Liver (tissue), 9 donors: ENCODE measurements around the gene RTN4IP1. TPM values are rescaled to one million over a fixed set of nuclear protein-coding genes. Genes with fewer than 3 reads are reported as not detected.

Experiments used
- DNase-seq: peaks from one replicate; pipeline ENCODE4 v3.0.0-alpha.2; 2017; ENCODE audit warnings: low spot score
- H3K27ac ChIP-seq, 2 donors: one replicate each; pipeline ENCODE4 v1.7.0; 2013; ENCODE audit warnings: inconsistent platforms in 2 of 2, low read length in 2 of 2, control low read depth in 1 of 2, low read depth in 1 of 2, mild to moderate bottlenecking in 1 of 2
- H3K27me3 ChIP-seq, 4 donors: one replicate each; pipeline versions ENCODE4 v1.6.1 to v1.7.0; 2013; ENCODE audit warnings: low read length in 3 of 4, inconsistent platforms in 1 of 4, mild to moderate bottlenecking in 1 of 4, moderate library complexity in 1 of 4; ENCODE audit not compliant: control insufficient read depth in 4 of 4, insufficient read depth in 4 of 4
- H3K36me3 ChIP-seq, 4 donors: one replicate each; pipeline versions ENCODE4 v1.6.1 to v1.7.0; 2013; ENCODE audit warnings: low read length in 3 of 4, mild to moderate bottlenecking in 3 of 4, low read depth in 1 of 4, moderate library complexity in 1 of 4; ENCODE audit not compliant: control insufficient read depth in 4 of 4, insufficient read depth in 3 of 4
- H3K4me1 ChIP-seq, 4 donors: one replicate each; pipeline versions ENCODE4 v1.6.1 to v1.7.0; 2013; ENCODE audit warnings: low read length in 3 of 4, mild to moderate bottlenecking in 3 of 4, moderate library complexity in 1 of 4; ENCODE audit not compliant: control insufficient read depth in 4 of 4, insufficient read depth in 4 of 4
- H3K4me3 ChIP-seq, 3 donors: one replicate each; pipeline versions ENCODE4 v1.6.1 to v1.7.0; 2013; ENCODE audit warnings: low read length in 3 of 3, control low read depth in 1 of 3, low read depth in 1 of 3, mild to moderate bottlenecking in 1 of 3
- H3K9ac ChIP-seq, 2 donors: one replicate each; pipeline ENCODE4 v1.7.0; 2013; ENCODE audit warnings: low read length in 2 of 2, mild to moderate bottlenecking in 2 of 2, moderate library complexity in 2 of 2, control low read depth in 1 of 2, low read depth in 1 of 2
- H3K9me3 ChIP-seq, 4 donors: one replicate each; pipeline versions ENCODE4 v1.6.1 to v1.7.0; 2013; ENCODE audit warnings: low read length in 3 of 4; ENCODE audit not compliant: control insufficient read depth in 4 of 4
- EGR1 ChIP-seq, 2 donors: IDR thresholded peaks; 2 replicates each; pipeline ENCODE4 v1.6.1; 2016 to 2018; ENCODE audit warnings: antibody characterized with exemption in 2 of 2, low read depth in 2 of 2
- FOXA1 ChIP-seq: IDR thresholded peaks from 2 replicates; pipeline ENCODE4 v1.6.1; 2016; ENCODE audit warnings: antibody characterized with exemption
- FOXA2 ChIP-seq: IDR thresholded peaks from 2 replicates; pipeline ENCODE4 v1.6.1; 2016; ENCODE audit warnings: antibody characterized with exemption
- GABPA ChIP-seq, 2 donors: IDR thresholded peaks in 1 of 2; conservative IDR thresholded peaks in 1 of 2; 2 replicates each; pipeline ENCODE4 v1.6.1; 2016; ENCODE audit warnings: antibody characterized with exemption in 2 of 2, mild to moderate bottlenecking in 1 of 2, moderate library complexity in 1 of 2
- HNF4A ChIP-seq, 2 donors: conservative IDR thresholded peaks; 2 replicates each; pipeline ENCODE4 v1.6.1; 2016; ENCODE audit warnings: antibody characterized with exemption in 2 of 2, mild to moderate bottlenecking in 2 of 2
- HNF4G ChIP-seq: IDR thresholded peaks from 2 replicates; pipeline ENCODE4 v1.6.1; 2016; ENCODE audit warnings: antibody characterized with exemption
- JUND ChIP-seq, 2 donors: IDR thresholded peaks; 2 replicates each; pipeline ENCODE4 v1.6.1; 2016; ENCODE audit warnings: antibody characterized with exemption in 2 of 2
- NR2F2 ChIP-seq: IDR thresholded peaks from 2 replicates; pipeline ENCODE4 v1.6.1; 2016; ENCODE audit warnings: antibody characterized with exemption
- RAD21 ChIP-seq, 2 donors: IDR thresholded peaks; 2 replicates each; pipeline ENCODE4 v1.6.1; 2016; ENCODE audit warnings: antibody characterized with exemption in 2 of 2, mild to moderate bottlenecking in 2 of 2
- RXRA ChIP-seq, 2 donors: IDR thresholded peaks; 2 replicates each; pipeline ENCODE4 v1.6.1; 2017 to 2018; ENCODE audit warnings: antibody characterized with exemption in 2 of 2, mild to moderate bottlenecking in 1 of 2
- SP1 ChIP-seq: IDR thresholded peaks from 2 replicates; pipeline ENCODE4 v1.6.1; 2018; ENCODE audit warnings: antibody characterized with exemption, mild to moderate bottlenecking
- TAF1 ChIP-seq: conservative IDR thresholded peaks from 2 replicates; pipeline ENCODE4 v1.6.1; 2016; ENCODE audit warnings: antibody characterized with exemption, mild to moderate bottlenecking
- YY1 ChIP-seq: IDR thresholded peaks from 2 replicates; pipeline ENCODE4 v1.6.1; 2016; ENCODE audit warnings: antibody characterized with exemption, mild to moderate bottlenecking
- WGBS: extraction: QIAGEN DNeasy Blood & Tissue Kit; methylation state at CpG from one replicate; pipeline ENCODE4 v1.1.7; 2013; 5-methylcytosine and 5-hydroxymethylcytosine counted together
- polyA plus RNA-seq, 2 donors: library from polyadenylated mRNA; stranded (reverse) in 1 of 2; unstranded in 1 of 2; fragments of 200-250 nt in 1 of 2; fragments of >200 nt in 1 of 2; fragmentation: Nextera tagmentation in 1 of 2; extraction: Ambion mirVana in 1 of 2; gene quantifications; one replicate each; pipeline versions ENCODE4 v1.2.1 to v1.2.3, GENCODE V29; 2013 to 2015
- total RNA-seq, 2 donors: library from RNA; depleted of rRNA; stranded (reverse); fragments of >200 nt; gene quantifications; one replicate each; pipeline ENCODE4 v1.2.3, GENCODE V29; 2014
- TF ChIP-seq, protein P1 (sequence below): fragments of 150-350 bp; IDR thresholded peaks from 2 replicates; pipeline ENCODE4 v1.5.1; 2017; ENCODE audit warnings: improper control_type of control experiment, low read depth, low read length; ENCODE audit not compliant: missing input control
- TF ChIP-seq, protein P2 (sequence below): IDR thresholded peaks from 2 replicates; pipeline ENCODE4 v1.6.1; 2016; ENCODE audit warnings: antibody characterized with exemption, mild to moderate bottlenecking
- TF ChIP-seq, protein P3 (sequence below): IDR thresholded peaks from 2 replicates; pipeline ENCODE4 v1.6.1; 2016; ENCODE audit warnings: antibody characterized with exemption
- TF ChIP-seq, protein P4 (sequence below): IDR thresholded peaks from 2 replicates; pipeline ENCODE4 v1.6.1; 2016; ENCODE audit warnings: antibody characterized with exemption
- TF ChIP-seq, protein P5 (sequence below): IDR thresholded peaks from 2 replicates; pipeline ENCODE4 v1.6.1; 2016; ENCODE audit warnings: antibody characterized with exemption
- donor health status: healthy.
- donor health status: healthy.
- donor health status: healthy.
- donor health status: healthy.
- donor health status: healthy.

Gene RTN4IP1
- total and polyA plus RNA-seq, 4 donors = 3.7 to 6.9 (median 4.6) TPM

DNA sequence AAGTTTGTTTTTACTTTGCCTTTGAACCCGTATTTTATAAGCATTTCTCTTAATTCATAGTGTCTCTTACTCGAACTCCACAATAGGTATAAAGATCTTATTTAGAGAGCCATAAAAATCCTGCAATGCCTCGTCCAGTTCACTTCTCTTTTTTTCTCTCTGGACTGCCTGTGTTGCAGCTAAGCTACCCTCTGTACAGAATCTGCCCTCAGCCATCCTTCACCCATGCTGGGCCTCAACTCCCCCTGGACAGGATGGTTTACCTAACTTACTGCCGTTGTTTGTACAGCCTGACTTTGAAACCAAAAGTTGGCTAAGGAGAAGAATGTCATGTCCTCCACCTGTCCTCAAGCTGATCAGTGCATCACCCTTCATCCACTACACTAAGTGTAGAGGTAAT, 10.5 kb upstream of the RTN4IP1 start:
- Histone ChIP-seq H3K27me3 (no peaks in the 10 kb centered on the region), H3K27ac (no peak overlapping the region), H3K36me3 (peaks cover 2 to 14% (median 11%) of the 10 kb centered on the region in 4 donors), H3K9me3 (no peaks in the 10 kb centered on the region), H3K4me3 (no peak overlapping the region), H3K9ac (no peak overlapping the region), H3K4me1 (peaks cover 0 to 3% (median 0%) of the 10 kb centered on the region in 4 donors)
- no peak for DNase-seq
- TF ChIP-seq JUND (IDR thresholded peaks at IDR 0.05) (no peak), SP1 (no peak), GABPA (IDR thresholded peaks at IDR 0.05 in 1 of 2, conservative IDR thresholded peaks at IDR 0.05 in 1 of 2) (no peak), FOXA1 (no peak), TAF1 (no peak), RAD21 (IDR thresholded peaks at IDR 0.05) (no peak), NR2F2 (no peak), RXRA (IDR thresholded peaks at IDR 0.05) (no peak), YY1 (no peak), FOXA2 (no peak), EGR1 (IDR thresholded peaks at IDR 0.05; ENCODE audit: low read depth in 2 of 2) (no peak), HNF4G (no peak), HNF4A (conservative IDR thresholded peaks at IDR 0.05) (no peak)
- TF ChIP-seq, protein P1, sequence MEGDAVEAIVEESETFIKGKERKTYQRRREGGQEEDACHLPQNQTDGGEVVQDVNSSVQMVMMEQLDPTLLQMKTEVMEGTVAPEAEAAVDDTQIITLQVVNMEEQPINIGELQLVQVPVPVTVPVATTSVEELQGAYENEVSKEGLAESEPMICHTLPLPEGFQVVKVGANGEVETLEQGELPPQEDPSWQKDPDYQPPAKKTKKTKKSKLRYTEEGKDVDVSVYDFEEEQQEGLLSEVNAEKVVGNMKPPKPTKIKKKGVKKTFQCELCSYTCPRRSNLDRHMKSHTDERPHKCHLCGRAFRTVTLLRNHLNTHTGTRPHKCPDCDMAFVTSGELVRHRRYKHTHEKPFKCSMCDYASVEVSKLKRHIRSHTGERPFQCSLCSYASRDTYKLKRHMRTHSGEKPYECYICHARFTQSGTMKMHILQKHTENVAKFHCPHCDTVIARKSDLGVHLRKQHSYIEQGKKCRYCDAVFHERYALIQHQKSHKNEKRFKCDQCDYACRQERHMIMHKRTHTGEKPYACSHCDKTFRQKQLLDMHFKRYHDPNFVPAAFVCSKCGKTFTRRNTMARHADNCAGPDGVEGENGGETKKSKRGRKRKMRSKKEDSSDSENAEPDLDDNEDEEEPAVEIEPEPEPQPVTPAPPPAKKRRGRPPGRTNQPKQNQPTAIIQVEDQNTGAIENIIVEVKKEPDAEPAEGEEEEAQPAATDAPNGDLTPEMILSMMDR = no peak
- TF ChIP-seq, protein P2, sequence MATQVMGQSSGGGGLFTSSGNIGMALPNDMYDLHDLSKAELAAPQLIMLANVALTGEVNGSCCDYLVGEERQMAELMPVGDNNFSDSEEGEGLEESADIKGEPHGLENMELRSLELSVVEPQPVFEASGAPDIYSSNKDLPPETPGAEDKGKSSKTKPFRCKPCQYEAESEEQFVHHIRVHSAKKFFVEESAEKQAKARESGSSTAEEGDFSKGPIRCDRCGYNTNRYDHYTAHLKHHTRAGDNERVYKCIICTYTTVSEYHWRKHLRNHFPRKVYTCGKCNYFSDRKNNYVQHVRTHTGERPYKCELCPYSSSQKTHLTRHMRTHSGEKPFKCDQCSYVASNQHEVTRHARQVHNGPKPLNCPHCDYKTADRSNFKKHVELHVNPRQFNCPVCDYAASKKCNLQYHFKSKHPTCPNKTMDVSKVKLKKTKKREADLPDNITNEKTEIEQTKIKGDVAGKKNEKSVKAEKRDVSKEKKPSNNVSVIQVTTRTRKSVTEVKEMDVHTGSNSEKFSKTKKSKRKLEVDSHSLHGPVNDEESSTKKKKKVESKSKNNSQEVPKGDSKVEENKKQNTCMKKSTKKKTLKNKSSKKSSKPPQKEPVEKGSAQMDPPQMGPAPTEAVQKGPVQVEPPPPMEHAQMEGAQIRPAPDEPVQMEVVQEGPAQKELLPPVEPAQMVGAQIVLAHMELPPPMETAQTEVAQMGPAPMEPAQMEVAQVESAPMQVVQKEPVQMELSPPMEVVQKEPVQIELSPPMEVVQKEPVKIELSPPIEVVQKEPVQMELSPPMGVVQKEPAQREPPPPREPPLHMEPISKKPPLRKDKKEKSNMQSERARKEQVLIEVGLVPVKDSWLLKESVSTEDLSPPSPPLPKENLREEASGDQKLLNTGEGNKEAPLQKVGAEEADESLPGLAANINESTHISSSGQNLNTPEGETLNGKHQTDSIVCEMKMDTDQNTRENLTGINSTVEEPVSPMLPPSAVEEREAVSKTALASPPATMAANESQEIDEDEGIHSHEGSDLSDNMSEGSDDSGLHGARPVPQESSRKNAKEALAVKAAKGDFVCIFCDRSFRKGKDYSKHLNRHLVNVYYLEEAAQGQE = no peak
- TF ChIP-seq, protein P3, sequence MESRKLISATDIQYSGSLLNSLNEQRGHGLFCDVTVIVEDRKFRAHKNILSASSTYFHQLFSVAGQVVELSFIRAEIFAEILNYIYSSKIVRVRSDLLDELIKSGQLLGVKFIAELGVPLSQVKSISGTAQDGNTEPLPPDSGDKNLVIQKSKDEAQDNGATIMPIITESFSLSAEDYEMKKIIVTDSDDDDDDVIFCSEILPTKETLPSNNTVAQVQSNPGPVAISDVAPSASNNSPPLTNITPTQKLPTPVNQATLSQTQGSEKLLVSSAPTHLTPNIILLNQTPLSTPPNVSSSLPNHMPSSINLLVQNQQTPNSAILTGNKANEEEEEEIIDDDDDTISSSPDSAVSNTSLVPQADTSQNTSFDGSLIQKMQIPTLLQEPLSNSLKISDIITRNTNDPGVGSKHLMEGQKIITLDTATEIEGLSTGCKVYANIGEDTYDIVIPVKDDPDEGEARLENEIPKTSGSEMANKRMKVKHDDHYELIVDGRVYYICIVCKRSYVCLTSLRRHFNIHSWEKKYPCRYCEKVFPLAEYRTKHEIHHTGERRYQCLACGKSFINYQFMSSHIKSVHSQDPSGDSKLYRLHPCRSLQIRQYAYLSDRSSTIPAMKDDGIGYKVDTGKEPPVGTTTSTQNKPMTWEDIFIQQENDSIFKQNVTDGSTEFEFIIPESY = no peak
- TF ChIP-seq, protein P4, sequence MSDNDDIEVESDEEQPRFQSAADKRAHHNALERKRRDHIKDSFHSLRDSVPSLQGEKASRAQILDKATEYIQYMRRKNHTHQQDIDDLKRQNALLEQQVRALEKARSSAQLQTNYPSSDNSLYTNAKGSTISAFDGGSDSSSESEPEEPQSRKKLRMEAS = no peak
- TF ChIP-seq, protein P5, sequence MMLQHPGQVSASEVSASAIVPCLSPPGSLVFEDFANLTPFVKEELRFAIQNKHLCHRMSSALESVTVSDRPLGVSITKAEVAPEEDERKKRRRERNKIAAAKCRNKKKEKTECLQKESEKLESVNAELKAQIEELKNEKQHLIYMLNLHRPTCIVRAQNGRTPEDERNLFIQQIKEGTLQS = no peak
- WGBS = 83% methylated on average over 4 of the region's 4 CpGs
